ENCODE results near the gene SNX15.
"Not testable (repeated sequence)": the region's sequence is repeated elsewhere in the genome, so short reads cannot be mapped to it uniquely, and the experiment has no call there.

The SNX15 gene

DNA sequence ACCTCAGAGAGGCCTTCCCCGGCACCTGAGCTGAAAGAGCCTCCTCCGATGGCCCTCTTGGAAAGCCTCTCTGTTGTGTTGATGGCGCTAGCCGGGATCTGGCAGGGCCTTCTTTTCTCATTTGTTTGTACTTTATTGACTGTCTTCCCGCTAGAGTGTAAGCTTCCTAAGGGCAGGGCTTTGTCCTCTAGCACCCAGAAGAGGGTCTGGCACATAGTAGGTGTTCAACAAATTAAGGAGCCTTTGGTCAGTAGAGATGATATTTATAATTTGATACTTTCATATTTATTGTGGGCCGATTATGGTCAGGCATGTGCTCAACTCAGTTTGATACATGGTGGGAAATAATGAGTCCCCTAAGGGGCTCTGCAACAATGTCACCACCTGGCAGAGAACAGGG, 9.3 kb upstream of the SNX15 start:
- TF ChIP-seq, protein P1, sequence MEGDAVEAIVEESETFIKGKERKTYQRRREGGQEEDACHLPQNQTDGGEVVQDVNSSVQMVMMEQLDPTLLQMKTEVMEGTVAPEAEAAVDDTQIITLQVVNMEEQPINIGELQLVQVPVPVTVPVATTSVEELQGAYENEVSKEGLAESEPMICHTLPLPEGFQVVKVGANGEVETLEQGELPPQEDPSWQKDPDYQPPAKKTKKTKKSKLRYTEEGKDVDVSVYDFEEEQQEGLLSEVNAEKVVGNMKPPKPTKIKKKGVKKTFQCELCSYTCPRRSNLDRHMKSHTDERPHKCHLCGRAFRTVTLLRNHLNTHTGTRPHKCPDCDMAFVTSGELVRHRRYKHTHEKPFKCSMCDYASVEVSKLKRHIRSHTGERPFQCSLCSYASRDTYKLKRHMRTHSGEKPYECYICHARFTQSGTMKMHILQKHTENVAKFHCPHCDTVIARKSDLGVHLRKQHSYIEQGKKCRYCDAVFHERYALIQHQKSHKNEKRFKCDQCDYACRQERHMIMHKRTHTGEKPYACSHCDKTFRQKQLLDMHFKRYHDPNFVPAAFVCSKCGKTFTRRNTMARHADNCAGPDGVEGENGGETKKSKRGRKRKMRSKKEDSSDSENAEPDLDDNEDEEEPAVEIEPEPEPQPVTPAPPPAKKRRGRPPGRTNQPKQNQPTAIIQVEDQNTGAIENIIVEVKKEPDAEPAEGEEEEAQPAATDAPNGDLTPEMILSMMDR (IDR thresholded peaks at IDR 0.05): no peak
- no peak for TF ChIP-seq ZFX (IDR thresholded peaks at IDR 0.05; ENCODE audit: borderline replicate concordance)
- H3K27ac ChIP-seq: no peak overlapping the region

DNA sequence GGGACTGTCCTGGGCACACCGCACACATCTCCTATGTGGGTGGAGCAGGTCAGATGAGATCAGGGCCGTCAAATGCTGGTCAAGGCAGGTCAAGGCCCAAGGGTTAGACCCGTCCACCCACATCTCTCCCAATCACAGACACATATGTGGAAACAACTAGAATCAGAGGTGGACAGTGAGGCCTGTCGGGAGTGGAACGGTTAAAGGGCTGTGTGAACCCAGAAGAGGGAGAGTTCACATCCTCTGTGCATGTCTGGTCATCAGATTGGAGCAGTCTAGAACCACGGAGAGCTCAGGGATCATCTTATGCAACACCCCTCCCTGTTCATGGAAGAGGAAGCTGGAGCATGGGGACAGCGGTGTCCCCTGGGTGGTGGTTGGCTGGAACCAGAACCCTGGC, 7.4 kb upstream of the SNX15 start:
- no peak for TF ChIP-seq ZFX (IDR thresholded peaks at IDR 0.05; ENCODE audit: borderline replicate concordance)
- TF ChIP-seq, protein P1 (IDR thresholded peaks at IDR 0.05): no peak
- no peak overlapping the region for H3K27ac ChIP-seq

DNA sequence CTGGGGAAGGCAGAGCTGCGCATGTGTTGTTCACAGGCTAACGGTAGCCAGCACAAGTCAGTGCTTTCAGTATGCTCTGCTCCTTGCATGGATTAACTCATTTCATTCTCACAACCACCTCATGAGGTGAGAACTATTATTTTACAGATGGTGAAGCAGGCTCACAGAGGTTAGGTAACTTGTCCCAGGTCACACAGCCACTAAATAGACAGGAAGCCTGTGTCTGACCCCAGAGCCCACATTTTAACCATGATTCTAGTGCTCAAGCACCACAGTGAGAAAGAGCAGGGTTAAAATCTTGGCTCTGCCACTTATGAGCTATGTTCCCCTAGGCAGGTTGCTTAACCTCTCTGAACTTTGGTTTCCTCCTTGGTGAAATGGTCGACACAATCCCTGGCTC, 6.2 kb upstream of the SNX15 start:
- H3K27ac ChIP-seq: no peak overlapping the region
- TF ChIP-seq, protein P1 (IDR thresholded peaks at IDR 0.05): no peak
- TF ChIP-seq ZFX (IDR thresholded peaks at IDR 0.05; ENCODE audit: borderline replicate concordance): no peak

DNA sequence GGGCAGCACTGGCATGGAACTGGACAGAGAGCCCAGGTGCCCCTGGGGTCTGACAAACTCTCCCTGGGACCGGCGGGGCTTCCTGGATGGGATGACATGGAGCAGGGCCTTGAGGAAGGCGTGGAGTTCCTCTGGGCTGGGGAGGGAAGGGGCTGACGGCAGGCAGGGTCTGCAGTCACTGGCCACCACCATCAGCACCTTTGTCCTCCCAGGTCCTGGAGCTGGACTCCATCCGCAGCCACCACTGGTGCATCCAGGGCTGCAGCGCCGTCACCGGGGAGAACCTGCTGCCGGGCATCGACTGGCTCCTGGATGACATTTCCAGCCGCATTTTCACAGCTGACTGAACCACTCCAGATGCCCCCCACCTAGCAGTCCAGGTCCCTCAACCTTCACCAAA, 5.7 kb upstream of the SNX15 start:
- TF ChIP-seq ZFX (IDR thresholded peaks at IDR 0.05; ENCODE audit: borderline replicate concordance): no peak
- TF ChIP-seq, protein P1 (IDR thresholded peaks at IDR 0.05): no peak
- H3K27ac ChIP-seq: no peak overlapping the region

DNA sequence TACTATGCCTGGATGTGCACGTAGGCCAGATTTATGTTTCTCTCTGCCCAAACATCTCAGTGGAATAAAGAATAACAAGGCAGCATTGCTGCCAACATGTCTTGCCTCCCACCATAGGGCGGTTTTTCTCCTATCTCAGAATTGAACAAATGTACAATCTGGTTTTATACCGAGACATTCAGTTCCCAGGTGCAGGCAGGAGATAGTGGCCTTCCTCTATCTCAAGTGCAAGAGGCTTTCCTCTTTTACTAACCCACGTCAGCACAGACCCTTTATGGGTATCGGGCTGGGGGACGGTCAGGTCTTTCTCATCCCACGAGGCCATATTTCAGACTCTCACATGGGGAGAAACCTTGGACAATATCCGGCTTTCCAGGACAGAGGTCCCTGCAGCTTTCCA, 3.7 kb upstream of the SNX15 start:
- not testable (repeated sequence) for H3K27ac ChIP-seq

DNA sequence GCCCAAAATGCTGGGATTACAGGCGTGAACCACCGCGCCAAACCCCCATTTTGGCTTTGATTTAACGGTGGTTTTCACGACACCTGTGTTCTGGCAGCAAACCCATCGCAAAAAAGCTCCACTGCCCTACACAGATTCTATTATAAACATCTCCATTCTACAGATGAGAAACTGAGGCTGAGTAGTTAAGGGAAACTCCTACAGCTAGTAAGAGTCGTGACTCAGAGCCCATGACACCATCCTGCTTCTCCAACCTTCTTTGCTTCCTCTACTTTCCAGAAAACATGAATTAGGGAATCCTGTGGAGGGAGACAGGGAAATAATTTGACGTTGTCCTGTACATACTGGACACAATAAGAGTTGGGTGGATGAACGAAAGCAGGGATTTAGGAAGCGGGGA, 429 bp upstream of the SNX15 start:
- no peak for TF ChIP-seq ZFX (IDR thresholded peaks at IDR 0.05; ENCODE audit: borderline replicate concordance)
- TF ChIP-seq, protein P1 (IDR thresholded peaks at IDR 0.05): no peak
- peak overlapping the region; percentile 83 for H3K27ac ChIP-seq

DNA sequence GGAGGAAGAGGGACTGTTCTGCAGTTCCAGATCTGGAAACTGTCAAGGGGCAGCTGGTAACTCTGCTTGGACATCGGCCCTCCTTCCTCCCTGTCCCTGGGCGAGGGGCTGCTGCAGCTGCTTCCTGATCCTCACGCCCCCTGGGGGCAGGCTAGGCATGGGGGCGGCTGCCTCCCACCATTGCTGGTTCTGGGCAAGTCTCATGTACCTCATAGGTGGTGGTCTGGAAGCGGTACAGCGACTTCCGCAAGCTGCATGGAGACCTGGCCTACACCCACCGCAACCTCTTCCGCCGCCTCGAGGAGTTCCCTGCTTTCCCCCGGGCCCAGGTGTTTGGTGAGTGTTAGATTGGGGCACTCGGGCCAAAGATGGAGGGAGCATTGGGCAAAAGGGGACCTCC, 5.0 kb downstream of the SNX15 start:
- no peak overlapping the region for H3K27ac ChIP-seq
- TF ChIP-seq, protein P1 (IDR thresholded peaks at IDR 0.05): no peak
- TF ChIP-seq ZFX (IDR thresholded peaks at IDR 0.05; ENCODE audit: borderline replicate concordance): no peak

DNA sequence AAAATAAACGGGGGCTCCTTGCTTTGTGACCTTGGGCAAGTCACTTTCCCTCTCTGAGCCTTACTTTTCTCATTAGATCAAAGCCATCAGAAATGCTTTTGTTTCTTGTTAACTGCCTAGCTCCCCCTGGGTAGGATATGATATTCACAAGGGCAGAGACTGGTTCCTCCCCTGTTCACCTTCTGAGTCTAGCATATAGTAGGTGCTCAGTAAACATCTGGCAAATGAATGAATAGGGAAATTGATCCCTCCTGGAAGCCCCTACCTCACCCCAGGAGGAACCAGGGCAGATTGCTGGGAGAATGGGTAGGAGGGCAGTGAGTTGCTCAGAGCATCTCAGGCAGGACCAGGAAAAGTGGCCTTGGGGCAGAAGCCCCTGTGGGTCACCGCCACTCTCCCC, 7.2 kb downstream of the SNX15 start:
- no peak overlapping the region for H3K27ac ChIP-seq
- no peak for TF ChIP-seq ZFX (IDR thresholded peaks at IDR 0.05; ENCODE audit: borderline replicate concordance)
- TF ChIP-seq, protein P1 (IDR thresholded peaks at IDR 0.05): no peak
